ENCODE measurements around the gene HNRNPK. TPM values are rescaled to one million over a fixed set of nuclear protein-coding genes. Genes with fewer than 3 reads are reported as not detected.

Gene HNRNPK
- total and polyA plus RNA-seq, 2 of the 13 experiments (the other 11 are each of a cell fraction or from before 2014, with no cell fraction given), result 321 to 712 TPM

DNA sequence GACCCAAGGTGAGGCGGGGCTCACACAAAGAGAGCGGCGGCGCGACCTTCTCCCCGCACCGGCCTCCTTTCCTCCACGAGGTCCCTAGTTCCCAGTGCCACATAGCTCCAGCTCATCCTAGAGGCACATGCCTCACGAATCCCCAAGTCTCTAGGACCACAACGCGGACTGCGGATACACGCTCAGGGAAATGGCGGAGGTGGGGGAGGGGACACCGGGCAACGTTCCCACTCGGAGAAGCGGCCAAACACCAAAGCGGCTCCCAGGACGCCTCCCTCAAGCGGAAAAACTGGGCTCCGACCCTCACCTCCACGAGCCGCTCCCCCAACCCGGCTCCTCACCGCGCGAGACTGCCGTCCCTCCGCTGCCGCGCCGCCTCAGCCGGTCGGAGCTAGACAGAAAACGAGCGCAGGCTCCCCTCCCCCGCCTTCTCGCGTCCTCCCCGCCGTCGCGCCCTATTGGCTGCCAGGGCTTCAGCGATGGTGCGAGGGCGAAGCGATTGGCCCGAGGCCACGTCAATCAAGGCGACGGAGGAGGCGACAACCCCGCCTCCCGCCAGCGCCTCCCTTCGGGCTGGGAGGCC lies at the start of gene HNRNPK (continued):
- no peak for TF ChIP-seq KAT7 (CRISPR knock-in tag; IDR thresholded peaks at IDR 0.05; ENCODE audit: borderline replicate concordance)
- TF ChIP-seq ZNF354B (CRISPR knock-in tag; IDR thresholded peaks at IDR 0.05), result 0 out of 2 replicates have a peak, but pooled peaks have one; percentile 75
- no peak for TF ChIP-seq ZNF317 (CRISPR knock-in tag; IDR thresholded peaks at IDR 0.05)
- TF ChIP-seq ZMYM2 (CRISPR knock-in tag; IDR thresholded peaks at IDR 0.05), result no peak
- no peak for TF ChIP-seq TRIM24 (CRISPR knock-in tag; IDR thresholded peaks at IDR 0.05)
- TF ChIP-seq TCF7 (IDR thresholded peaks at IDR 0.05; ENCODE audit: low read depth), result no peak
- no peak for TF ChIP-seq ZNF350 (CRISPR knock-in tag; IDR thresholded peaks at IDR 0.05; ENCODE audit: borderline replicate concordance, low read depth)
- no peak for TF ChIP-seq ZNF619 (CRISPR knock-in tag; IDR thresholded peaks at IDR 0.05)
- peak; percentile 51 to 67; a peak in 3 of 4 replicates for TF ChIP-seq POLR2A (IDR thresholded peaks at IDR 0.05; ENCODE audit: insufficient read depth in 1 of 2, low read depth in 2 of 2, low read length in 2 of 2)
- TF ChIP-seq ZSCAN29 (CRISPR knock-in tag; conservative IDR thresholded peaks at IDR 0.05), result no peak
- TF ChIP-seq NFE2L2 (IDR thresholded peaks at IDR 0.05; ENCODE audit: low read length), result no peak
- TF ChIP-seq LCORL (IDR thresholded peaks at IDR 0.05), result no peak
- TF ChIP-seq LCORL (CRISPR knock-in tag; IDR thresholded peaks at IDR 0.05), result no peak; the same call in 1 of the 2 replicates
- no peak for TF ChIP-seq THRA (CRISPR knock-in tag; IDR thresholded peaks at IDR 0.05; ENCODE audit: borderline replicate concordance)
- no peak for TF ChIP-seq ZNF362 (CRISPR knock-in tag; IDR thresholded peaks at IDR 0.05; ENCODE audit: borderline replicate concordance)
- TF ChIP-seq HES4 (CRISPR knock-in tag; IDR thresholded peaks at IDR 0.05; ENCODE audit: borderline replicate concordance), result no peak
- TF ChIP-seq, protein P1, sequence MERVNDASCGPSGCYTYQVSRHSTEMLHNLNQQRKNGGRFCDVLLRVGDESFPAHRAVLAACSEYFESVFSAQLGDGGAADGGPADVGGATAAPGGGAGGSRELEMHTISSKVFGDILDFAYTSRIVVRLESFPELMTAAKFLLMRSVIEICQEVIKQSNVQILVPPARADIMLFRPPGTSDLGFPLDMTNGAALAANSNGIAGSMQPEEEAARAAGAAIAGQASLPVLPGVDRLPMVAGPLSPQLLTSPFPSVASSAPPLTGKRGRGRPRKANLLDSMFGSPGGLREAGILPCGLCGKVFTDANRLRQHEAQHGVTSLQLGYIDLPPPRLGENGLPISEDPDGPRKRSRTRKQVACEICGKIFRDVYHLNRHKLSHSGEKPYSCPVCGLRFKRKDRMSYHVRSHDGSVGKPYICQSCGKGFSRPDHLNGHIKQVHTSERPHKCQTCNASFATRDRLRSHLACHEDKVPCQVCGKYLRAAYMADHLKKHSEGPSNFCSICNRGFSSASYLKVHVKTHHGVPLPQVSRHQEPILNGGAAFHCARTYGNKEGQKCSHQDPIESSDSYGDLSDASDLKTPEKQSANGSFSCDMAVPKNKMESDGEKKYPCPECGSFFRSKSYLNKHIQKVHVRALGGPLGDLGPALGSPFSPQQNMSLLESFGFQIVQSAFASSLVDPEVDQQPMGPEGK (CRISPR knock-in tag; IDR thresholded peaks at IDR 0.05), result no peak
- TF ChIP-seq YEATS4 (CRISPR knock-in tag; IDR thresholded peaks at IDR 0.05; ENCODE audit: borderline replicate concordance), result no peak
- TF ChIP-seq ZNF597 (CRISPR knock-in tag; IDR thresholded peaks at IDR 0.05), result no peak
- TF ChIP-seq, protein P2, sequence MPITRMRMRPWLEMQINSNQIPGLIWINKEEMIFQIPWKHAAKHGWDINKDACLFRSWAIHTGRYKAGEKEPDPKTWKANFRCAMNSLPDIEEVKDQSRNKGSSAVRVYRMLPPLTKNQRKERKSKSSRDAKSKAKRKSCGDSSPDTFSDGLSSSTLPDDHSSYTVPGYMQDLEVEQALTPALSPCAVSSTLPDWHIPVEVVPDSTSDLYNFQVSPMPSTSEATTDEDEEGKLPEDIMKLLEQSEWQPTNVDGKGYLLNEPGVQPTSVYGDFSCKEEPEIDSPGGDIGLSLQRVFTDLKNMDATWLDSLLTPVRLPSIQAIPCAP (CRISPR knock-in tag; IDR thresholded peaks at IDR 0.05; ENCODE audit: low read depth), result no peak; the same call in 1 of the 2 replicates
- no peak for TF ChIP-seq KLF9 (CRISPR knock-in tag; IDR thresholded peaks at IDR 0.05; ENCODE audit: low read depth)
- no peak for TF ChIP-seq TP53 (CRISPR knock-in tag; conservative IDR thresholded peaks at IDR 0.05)
- TF ChIP-seq SRSF9 (IDR thresholded peaks at IDR 0.05; ENCODE audit: borderline replicate concordance, insufficient read depth, low read depth, low read length, poor library complexity, severe bottlenecking), result no peak
- TF ChIP-seq SRY (CRISPR knock-in tag; IDR thresholded peaks at IDR 0.05), result no peak; the same call in 1 of the 2 replicates
- no peak for TF ChIP-seq CCAR2 (optimal IDR thresholded peaks at IDR 0.05; ENCODE audit: low read depth, low read length)
- no peak for TF ChIP-seq ZNF788 (CRISPR knock-in tag; IDR thresholded peaks at IDR 0.05; ENCODE audit: borderline replicate concordance)

All from HepG2 (cell line).